T-helper 17 cell (primary cell): Measurements from ENCODE around the gene MYBL2. TPM values are rescaled to one million over a fixed set of nuclear protein-coding genes. Genes with fewer than 3 reads are reported as not detected.

ENCODE experiments used
- ATAC-seq: fragments of 150-1000 bp; cut with Tn5 transposase; 2 replicates; pipeline ENCODE4 v1.10.0; 2021; ENCODE audit warnings: mild to moderate bottlenecking, moderate library complexity
- DNase-seq, 3 donors: peaks; one replicate each; pipeline versions ENCODE4 v3.0.0 to v3.0.0-alpha.2; 2020 to 2021
- H3K9me3 ChIP-seq: one replicate; pipeline ENCODE4 v1.7.0; 2013; ENCODE audit warnings: low read length, mild to moderate bottlenecking; ENCODE audit not compliant: control insufficient read depth, poor library complexity, severe bottlenecking
- H3K27ac Mint-ChIP-seq: one replicate; pipeline ENCODE4 v1.8.0; 2022; ENCODE audit warnings: mild to moderate bottlenecking, moderate library complexity, mixed read lengths
- H3K27me3 Mint-ChIP-seq: one replicate; pipeline ENCODE4 v1.8.0; 2022; ENCODE audit warnings: mixed read lengths
- H3K36me3 Mint-ChIP-seq: one replicate; pipeline ENCODE4 v1.8.0; 2022; ENCODE audit warnings: low read depth, mixed read lengths
- H3K4me1 Mint-ChIP-seq: one replicate; pipeline ENCODE4 v1.8.0; 2022; ENCODE audit warnings: mild to moderate bottlenecking, mixed read lengths
- H3K4me3 Mint-ChIP-seq: one replicate; pipeline ENCODE4 v1.8.0; 2022; ENCODE audit warnings: mild to moderate bottlenecking, moderate library complexity, mixed read lengths
- total RNA-seq, 4 donors: library from RNA in 2 of 4; stranded (reverse) in 2 of 4; gene quantifications; one replicate each; pipeline ENCODE4 v1.2.3 and lab custom pipeline; 2022 to 2026

MYBL2 gene
- total RNA-seq, 2 donors from 2014 or later: 0.44 to 1.6 TPM

- H3K4me1 Mint-ChIP-seq: peaks cover 7% of the 10 kb centered on the region
These were observed 54.1 kb downstream of the MYBL2 start for GRCh38 chr20:43721097-43721428.

GRCh38 chr20:43721429-43722152, 54.7 kb downstream of the MYBL2 start:
- Mint-ChIP-seq H3K27me3 (no peaks in the 10 kb centered on the region), H3K4me1 (peaks cover 8% of the 10 kb centered on the region), H3K27ac (no peak overlapping the region), H3K36me3 (no peaks in the 10 kb centered on the region), H3K4me3 (peak overlapping the region; percentile 81)
- no peak for ATAC-seq
- DNase-seq: no peak
- H3K9me3 ChIP-seq: no peaks in the 10 kb centered on the region

More at GRCh38 chr20:43721097-43721428, 54.1 kb downstream of the MYBL2 start:
- H3K9me3 ChIP-seq: no peaks in the 10 kb centered on the region
- DNase-seq: no peak
- Mint-ChIP-seq H3K4me3 (no peak overlapping the region), H3K27me3 (no peaks in the 10 kb centered on the region), H3K27ac (peak overlapping the region; percentile 37), H3K36me3 (no peaks in the 10 kb centered on the region)
- ATAC-seq: no peak

DNA sequence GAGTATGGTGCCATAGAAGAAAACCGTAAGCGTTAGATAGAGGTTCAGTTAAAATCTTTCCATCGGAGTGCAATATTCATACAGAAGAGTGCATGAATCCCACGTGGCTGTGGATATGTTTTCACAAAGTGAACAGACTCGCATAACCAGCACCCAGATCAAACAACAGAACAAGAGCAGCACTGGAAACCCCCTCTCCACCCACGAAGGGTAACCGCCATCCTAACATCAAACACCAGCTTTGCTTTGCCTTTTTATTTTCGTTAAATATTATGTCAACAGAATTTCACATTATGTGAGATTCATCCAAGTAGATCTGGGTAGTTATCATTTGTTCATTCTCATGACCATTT, 55.2 kb downstream of the MYBL2 start:
- Mint-ChIP-seq H3K36me3 (no peaks in the 10 kb centered on the region), H3K4me3 (peak overlapping the region; percentile 81), H3K4me1 (peaks cover 9% of the 10 kb centered on the region), H3K27ac (peak overlapping the region; percentile 83), H3K27me3 (no peaks in the 10 kb centered on the region)
- DNase-seq: peak in 2 of 3 donors; percentile 21 to 28
- peak; percentile 98 for ATAC-seq
- H3K9me3 ChIP-seq: no peaks in the 10 kb centered on the region

- H3K9me3 ChIP-seq: no peaks in the 10 kb centered on the region
- H3K27me3 Mint-ChIP-seq: no peaks in the 10 kb centered on the region
- no peaks in the 10 kb centered on the region for H3K36me3 Mint-ChIP-seq
- no peak for ATAC-seq
- no peak for DNase-seq
- H3K4me3 Mint-ChIP-seq: no peak overlapping the region
- peak overlapping the region; percentile 83 for H3K27ac Mint-ChIP-seq
- peaks cover 12% of the 10 kb centered on the region for H3K4me1 Mint-ChIP-seq
These were observed 56.3 kb downstream of the MYBL2 start for GRCh38 chr20:43723186-43723585.

- no peak for ATAC-seq
- Mint-ChIP-seq H3K4me3 (peak overlapping the region; percentile 25), H3K27me3 (no peaks in the 10 kb centered on the region), H3K27ac (peak overlapping the region; percentile 83), H3K36me3 (no peaks in the 10 kb centered on the region), H3K4me1 (peaks cover 15% of the 10 kb centered on the region)
- no peak for DNase-seq
- no peaks in the 10 kb centered on the region for H3K9me3 ChIP-seq
These were observed 56.8 kb downstream of the MYBL2 start for GRCh38 chr20:43723735-43724134.

DNA sequence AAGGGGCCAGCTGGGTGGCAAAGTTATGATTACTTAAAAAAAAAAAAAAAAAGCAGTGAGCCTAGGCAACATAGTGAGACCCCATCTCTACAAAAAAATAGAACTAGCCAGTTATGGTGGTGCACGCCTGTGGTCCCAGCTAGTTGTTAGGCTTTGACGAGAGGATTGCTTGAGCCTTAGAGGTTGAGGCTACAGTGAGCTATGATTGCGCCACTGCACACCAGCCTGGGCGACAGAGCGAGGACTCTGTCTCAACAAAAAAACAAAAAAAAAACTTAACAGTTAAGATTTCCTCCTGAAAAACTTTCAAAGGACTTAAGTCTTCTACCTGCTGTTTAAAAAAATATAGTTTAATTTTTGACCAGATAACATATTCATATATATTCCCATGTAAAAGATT, 57.5 kb downstream of the MYBL2 start:
- Mint-ChIP-seq H3K27me3 (no peaks in the 10 kb centered on the region), H3K36me3 (no peaks in the 10 kb centered on the region), H3K4me3 (no peak overlapping the region), H3K27ac (peak overlapping the region; percentile 83), H3K4me1 (peaks cover 15% of the 10 kb centered on the region)
- no peak for ATAC-seq
- H3K9me3 ChIP-seq: no peaks in the 10 kb centered on the region
- no peak for DNase-seq

DNA sequence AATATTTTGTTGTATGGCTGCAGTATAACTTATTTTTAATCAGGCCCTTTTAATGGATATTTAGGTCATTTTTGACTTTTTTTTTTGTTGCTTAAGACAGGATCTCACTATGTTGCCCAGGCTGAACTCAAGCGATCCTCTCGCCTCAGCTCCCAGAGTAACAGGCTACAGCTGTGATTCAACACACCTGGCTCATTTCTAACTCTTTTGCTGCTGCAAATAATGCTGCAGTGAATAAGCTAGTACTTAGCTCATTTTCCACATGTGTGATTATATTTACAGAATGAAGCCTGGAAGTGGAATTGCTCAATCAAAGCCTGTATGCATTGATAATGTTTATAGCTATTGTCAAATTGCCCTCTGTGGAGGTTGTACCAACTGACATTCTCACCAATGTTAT, 58.8 kb downstream of the MYBL2 start:
- DNase-seq (no peak), ATAC-seq (no peak)
- H3K36me3 Mint-ChIP-seq: no peaks in the 10 kb centered on the region
- no peaks in the 10 kb centered on the region for H3K9me3 ChIP-seq
- no peaks in the 10 kb centered on the region for H3K27me3 Mint-ChIP-seq
- no peak overlapping the region for H3K4me3 Mint-ChIP-seq
- peaks cover 15% of the 10 kb centered on the region for H3K4me1 Mint-ChIP-seq
- H3K27ac Mint-ChIP-seq: no peak overlapping the region

DNA sequence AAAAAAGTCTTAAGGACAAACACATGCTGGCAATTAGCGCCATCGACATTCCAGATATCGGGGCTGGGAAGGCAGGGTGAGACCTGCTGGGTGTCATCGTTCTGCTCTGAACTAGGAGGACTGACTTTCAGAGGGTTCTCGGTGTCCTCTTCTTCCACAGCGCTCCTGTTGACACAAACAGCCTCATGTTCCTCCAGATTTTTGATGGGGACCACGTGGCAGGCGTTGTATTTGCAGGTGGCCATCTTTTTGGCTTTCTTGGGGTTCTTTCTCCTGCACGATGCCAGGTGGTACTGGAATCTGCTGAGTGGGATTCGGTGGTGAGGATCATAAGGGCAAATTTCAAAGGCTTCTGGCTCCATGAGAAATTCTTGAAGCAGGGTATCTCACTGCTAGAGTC, 59.4 kb downstream of the MYBL2 start:
- H3K27me3 Mint-ChIP-seq: no peaks in the 10 kb centered on the region
- no peak overlapping the region for H3K4me3 Mint-ChIP-seq

DNA sequence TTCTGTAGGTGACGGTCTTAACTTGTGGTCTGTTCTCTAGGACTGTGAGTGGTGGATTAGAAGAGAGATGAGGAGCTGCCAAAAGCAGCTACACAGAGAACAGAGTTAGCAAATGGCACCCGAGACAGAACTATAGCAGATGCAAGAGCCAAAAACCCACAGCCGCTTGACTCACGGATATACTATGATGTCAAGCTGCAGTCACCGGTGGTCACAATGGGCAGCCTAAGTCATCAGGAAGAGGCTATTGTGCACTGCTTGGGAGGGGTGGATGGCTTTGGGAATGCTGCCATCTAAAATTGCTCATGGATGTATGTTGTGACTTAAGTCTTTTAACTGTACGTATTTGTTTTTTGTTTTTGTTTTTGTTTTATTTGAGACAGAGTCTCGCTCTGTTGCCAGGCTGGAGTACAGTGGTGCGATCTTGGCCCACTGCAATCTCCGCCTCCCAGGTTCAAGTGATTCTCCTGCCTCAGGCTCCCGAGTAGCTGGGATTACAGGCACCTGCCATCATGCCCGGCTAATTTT, 60.0 kb downstream of the MYBL2 start, which contains the start of gene GTSF1L:
TSS of gene GTSF1L (minus strand) at position 192 of the 528 bp plus-strand sequence. CDS start 308 bp downstream, outside the sequence.
- peaks cover 15% of the 10 kb centered on the region for H3K4me1 Mint-ChIP-seq
- H3K9me3 ChIP-seq: no peaks in the 10 kb centered on the region
- H3K27ac Mint-ChIP-seq: no peak within 1 kb of the TSS
- no peaks in the 10 kb centered on the region for H3K36me3 Mint-ChIP-seq
- no peak for DNase-seq
- no peak for ATAC-seq
- H3K27me3 Mint-ChIP-seq: no peaks in the 10 kb centered on the region
- H3K4me3 Mint-ChIP-seq: no peak within 1 kb of the TSS

More for the DNA sequence above, 59.4 kb downstream of the MYBL2 start:
- DNase-seq (no peak), ATAC-seq (no peak)
- H3K27ac Mint-ChIP-seq: no peak overlapping the region
- no peaks in the 10 kb centered on the region for H3K36me3 Mint-ChIP-seq
- peaks cover 15% of the 10 kb centered on the region for H3K4me1 Mint-ChIP-seq
- H3K9me3 ChIP-seq: no peaks in the 10 kb centered on the region

GRCh38 chr20:43727980-43728590, 61.2 kb downstream of the MYBL2 start:
- ATAC-seq: peak; percentile 77
- no peak for DNase-seq
- Mint-ChIP-seq H3K27me3 (no peaks in the 10 kb centered on the region), H3K4me3 (no peak overlapping the region), H3K27ac (no peak overlapping the region), H3K4me1 (peaks cover 10% of the 10 kb centered on the region), H3K36me3 (no peaks in the 10 kb centered on the region)
- no peaks in the 10 kb centered on the region for H3K9me3 ChIP-seq

- no peaks in the 10 kb centered on the region for H3K9me3 ChIP-seq
- DNase-seq (no peak), ATAC-seq (no peak)
- H3K27ac Mint-ChIP-seq: no peak overlapping the region
- peaks cover 12% of the 10 kb centered on the region for H3K4me1 Mint-ChIP-seq
- H3K4me3 Mint-ChIP-seq: no peak overlapping the region
- no peaks in the 10 kb centered on the region for H3K27me3 Mint-ChIP-seq
- H3K36me3 Mint-ChIP-seq: no peaks in the 10 kb centered on the region
These were observed 61.9 kb downstream of the MYBL2 start for GRCh38 chr20:43728686-43729255.

- Mint-ChIP-seq H3K27ac (no peak overlapping the region), H3K27me3 (peaks cover 14% of the 10 kb centered on the region), H3K4me3 (no peak overlapping the region), H3K36me3 (no peaks in the 10 kb centered on the region), H3K4me1 (peaks cover 12% of the 10 kb centered on the region)
- DNase-seq (no peak), ATAC-seq (no peak)
- H3K9me3 ChIP-seq: no peaks in the 10 kb centered on the region
These were observed 64.6 kb downstream of the MYBL2 start for GRCh38 chr20:43731469-43731868.

DNA sequence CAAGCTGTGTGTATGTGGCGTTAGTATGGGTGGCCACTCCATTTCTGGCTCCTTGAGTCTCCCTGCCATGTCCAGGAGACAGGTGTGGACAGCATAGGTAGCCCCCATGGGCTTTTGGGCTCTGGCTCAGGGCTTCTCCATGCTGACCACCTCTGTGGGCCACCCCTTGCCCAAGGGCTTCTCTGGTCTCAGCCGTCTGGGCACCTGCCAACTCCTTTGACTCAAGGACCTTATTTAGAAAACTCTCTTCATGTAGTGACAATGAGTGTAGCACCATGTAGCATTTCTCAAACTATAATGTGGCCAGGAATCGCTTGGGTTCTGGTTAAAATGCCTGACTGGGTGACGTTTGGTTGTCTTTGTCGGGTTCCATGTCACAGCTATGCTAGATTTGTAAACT, 65.0 kb downstream of the MYBL2 start:
- Mint-ChIP-seq H3K4me1 (peaks cover 9% of the 10 kb centered on the region), H3K4me3 (no peak overlapping the region), H3K27me3 (peaks cover 14% of the 10 kb centered on the region)

More for the DNA sequence above, 65.0 kb downstream of the MYBL2 start:
- DNase-seq (no peak), ATAC-seq (no peak)
- no peaks in the 10 kb centered on the region for H3K9me3 ChIP-seq
- Mint-ChIP-seq H3K36me3 (no peaks in the 10 kb centered on the region), H3K27ac (no peak overlapping the region)
